Brain microvascular endothelial cell (primary cell): ENCODE data around the gene NDUFS2.

ENCODE experiments used
- DNase-seq: peaks from one replicate; pipeline ENCODE4 v3.0.0-alpha.2; 2020
- H3K27ac ChIP-seq: fragments of 250-450 bp; sonication (Bioruptor Pico); 2 replicates; pipeline ENCODE4 v1.5.1; 2020; ENCODE audit warnings: mild to moderate bottlenecking, moderate library complexity
- H3K27me3 ChIP-seq: fragments of 250-450 bp; sonication (Bioruptor Pico); replicated peaks from 2 replicates; pipeline ENCODE4 v1.5.1; 2020; ENCODE audit warnings: mild to moderate bottlenecking
- H3K36me3 ChIP-seq: fragments of 250-450 bp; sonication (Bioruptor Pico); replicated peaks from 2 replicates; pipeline ENCODE4 v1.5.1; 2020; ENCODE audit warnings: mild to moderate bottlenecking
- H3K4me3 ChIP-seq: 2 replicates; pipeline ENCODE4 v1.5.1; 2011; ENCODE audit warnings: low read depth, mild to moderate bottlenecking, control low read depth, low read length, moderate library complexity
- in situ Hi-C: cut with HindIII; loops from 2 replicates; pipeline ENCODE4 v1.10.0; 2017; ENCODE audit warnings: low sequenced_read_pairs, low pct_ligation_motif_present
- TF ChIP-seq, protein P1 (sequence below): IDR thresholded peaks from 2 replicates; pipeline ENCODE4 v1.5.1; 2011; ENCODE audit warnings: low read depth, mild to moderate bottlenecking, moderate library complexity, low read length, control low read depth, inconsistent platforms; ENCODE audit errors: missing control alignments

The NDUFS2 gene

GRCh38 chr1:161168906-161169305 is 33.3 kb upstream of the NDUFS2 start:
- H3K4me3 ChIP-seq: no peak overlapping the region
- in situ Hi-C loops: no loop called here
- no peak overlapping the region for H3K27ac ChIP-seq
- DNase-seq: no peak
- TF ChIP-seq, protein P1, sequence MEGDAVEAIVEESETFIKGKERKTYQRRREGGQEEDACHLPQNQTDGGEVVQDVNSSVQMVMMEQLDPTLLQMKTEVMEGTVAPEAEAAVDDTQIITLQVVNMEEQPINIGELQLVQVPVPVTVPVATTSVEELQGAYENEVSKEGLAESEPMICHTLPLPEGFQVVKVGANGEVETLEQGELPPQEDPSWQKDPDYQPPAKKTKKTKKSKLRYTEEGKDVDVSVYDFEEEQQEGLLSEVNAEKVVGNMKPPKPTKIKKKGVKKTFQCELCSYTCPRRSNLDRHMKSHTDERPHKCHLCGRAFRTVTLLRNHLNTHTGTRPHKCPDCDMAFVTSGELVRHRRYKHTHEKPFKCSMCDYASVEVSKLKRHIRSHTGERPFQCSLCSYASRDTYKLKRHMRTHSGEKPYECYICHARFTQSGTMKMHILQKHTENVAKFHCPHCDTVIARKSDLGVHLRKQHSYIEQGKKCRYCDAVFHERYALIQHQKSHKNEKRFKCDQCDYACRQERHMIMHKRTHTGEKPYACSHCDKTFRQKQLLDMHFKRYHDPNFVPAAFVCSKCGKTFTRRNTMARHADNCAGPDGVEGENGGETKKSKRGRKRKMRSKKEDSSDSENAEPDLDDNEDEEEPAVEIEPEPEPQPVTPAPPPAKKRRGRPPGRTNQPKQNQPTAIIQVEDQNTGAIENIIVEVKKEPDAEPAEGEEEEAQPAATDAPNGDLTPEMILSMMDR: no peak
- H3K27me3 ChIP-seq: no peaks in the 10 kb centered on the region
- peaks cover 42% of the 10 kb centered on the region for H3K36me3 ChIP-seq

DNA sequence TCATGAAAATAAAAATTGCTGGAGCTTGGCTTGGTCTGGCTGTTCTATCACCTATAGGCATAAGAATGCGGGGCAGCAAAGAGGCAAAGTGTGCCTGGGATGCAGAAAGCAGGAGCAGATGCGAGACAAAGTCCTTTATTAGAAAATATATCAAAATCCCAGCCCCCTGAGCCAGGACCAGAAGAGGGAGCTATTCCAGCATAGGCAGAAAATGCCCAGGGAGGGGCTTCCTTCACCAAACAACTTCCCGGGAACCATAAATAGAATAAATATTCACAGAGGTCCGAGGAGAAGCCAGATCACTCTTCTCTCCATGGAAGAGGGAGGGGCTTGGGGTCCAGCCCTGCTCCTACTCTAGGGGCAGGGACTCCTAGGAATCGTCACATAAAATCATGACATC is 31.0 kb upstream of the NDUFS2 start:
- no peak overlapping the region for H3K27ac ChIP-seq
- no peaks in the 10 kb centered on the region for H3K27me3 ChIP-seq
- H3K36me3 ChIP-seq: peaks cover 53% of the 10 kb centered on the region
- in situ Hi-C loops: no loop called here
- no peak for DNase-seq
- TF ChIP-seq, protein P1: peak; percentile 61
- no peak overlapping the region for H3K4me3 ChIP-seq

- in situ Hi-C loops: no loop called here
- TF ChIP-seq, protein P1: no peak
- Histone ChIP-seq H3K27ac (no peak overlapping the region), H3K4me3 (no peak overlapping the region), H3K27me3 (no peaks in the 10 kb centered on the region), H3K36me3 (peaks cover 53% of the 10 kb centered on the region)
- no peak for DNase-seq
Measured at GRCh38 chr1:161171696-161172095, 30.5 kb upstream of the NDUFS2 start.

DNA sequence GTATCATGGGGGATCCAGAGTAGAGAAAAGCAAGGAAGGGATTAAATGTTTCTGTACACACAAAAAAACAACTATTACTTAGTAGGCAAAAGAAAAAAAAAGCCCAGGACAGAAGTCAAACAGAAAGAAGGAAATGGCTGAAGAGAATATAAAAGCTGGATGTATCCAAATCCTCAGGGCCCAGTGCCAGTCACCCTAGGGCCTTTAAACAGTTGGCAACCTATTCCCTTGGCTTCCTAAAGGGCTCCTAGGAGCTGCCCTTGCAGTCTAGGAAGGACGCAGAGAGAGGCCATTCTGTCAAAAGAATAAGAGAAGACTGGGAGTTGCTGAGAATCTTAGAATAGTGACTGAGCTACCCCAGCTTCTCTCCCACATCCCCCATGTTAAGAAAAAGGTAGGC is 29.8 kb upstream of the NDUFS2 start:
- H3K4me3 ChIP-seq: no peak overlapping the region
- TF ChIP-seq, protein P1: no peak
- in situ Hi-C loops: no loop called here
- peak overlapping the region; percentile 84 for H3K27ac ChIP-seq
- no peaks in the 10 kb centered on the region for H3K27me3 ChIP-seq
- peaks cover 53% of the 10 kb centered on the region for H3K36me3 ChIP-seq
- DNase-seq: no peak

GRCh38 chr1:161172776-161173376 is 29.3 kb upstream of the NDUFS2 start:
- in situ Hi-C loops: no loop called here
- Histone ChIP-seq H3K36me3 (peaks cover 51% of the 10 kb centered on the region), H3K27me3 (no peaks in the 10 kb centered on the region), H3K4me3 (no peak overlapping the region), H3K27ac (peak overlapping the region; percentile 84)
- TF ChIP-seq, protein P1: no peak
- peak; percentile 86 for DNase-seq

- peak overlapping the region; percentile 84 for H3K27ac ChIP-seq
- TF ChIP-seq, protein P1: no peak
- peaks cover 49% of the 10 kb centered on the region for H3K36me3 ChIP-seq
- no peak for DNase-seq
- no peaks in the 10 kb centered on the region for H3K27me3 ChIP-seq
- H3K4me3 ChIP-seq: no peak overlapping the region
- in situ Hi-C loops: no loop called here
Measured at GRCh38 chr1:161173711-161174110, 28.5 kb upstream of the NDUFS2 start.
